GM19468 (cell line): ENCODE data around the gene XIRP2.

Source experiments
- ATAC-seq: cut with Tn5 transposase; IDR thresholded peaks from one replicate; pipeline ENCODE4 v1.9.1; 2021; ENCODE audit warnings: mild to moderate bottlenecking, moderate library complexity, moderate number of reproducible peaks; ENCODE audit not compliant: unreplicated experiment; ENCODE audit errors: extremely low read depth

The XIRP2 gene

DNA sequence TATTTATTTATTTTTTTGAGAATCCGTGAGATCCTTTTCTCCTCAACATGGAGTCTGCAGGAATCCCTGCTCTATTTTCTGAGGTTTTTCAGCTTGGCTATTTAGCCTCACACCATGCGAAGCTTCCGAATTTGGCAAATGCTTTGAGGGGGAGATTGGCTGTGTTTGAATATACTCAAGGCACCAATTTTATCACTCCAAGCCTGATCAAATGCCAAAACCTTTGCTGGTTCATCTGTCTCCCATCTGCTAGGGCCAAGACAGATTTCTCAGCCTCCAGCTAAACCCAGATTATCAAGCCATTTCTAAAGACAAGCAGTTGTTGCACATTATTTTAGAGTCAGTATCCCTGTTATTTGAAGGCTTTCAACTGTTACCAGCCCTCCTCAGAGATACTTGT is 295.7 kb downstream of the XIRP2 start:
- ATAC-seq = no peak

GRCh38 chr2:167186465-167186864 is 298.2 kb downstream of the XIRP2 start:
- no peak for ATAC-seq

DNA sequence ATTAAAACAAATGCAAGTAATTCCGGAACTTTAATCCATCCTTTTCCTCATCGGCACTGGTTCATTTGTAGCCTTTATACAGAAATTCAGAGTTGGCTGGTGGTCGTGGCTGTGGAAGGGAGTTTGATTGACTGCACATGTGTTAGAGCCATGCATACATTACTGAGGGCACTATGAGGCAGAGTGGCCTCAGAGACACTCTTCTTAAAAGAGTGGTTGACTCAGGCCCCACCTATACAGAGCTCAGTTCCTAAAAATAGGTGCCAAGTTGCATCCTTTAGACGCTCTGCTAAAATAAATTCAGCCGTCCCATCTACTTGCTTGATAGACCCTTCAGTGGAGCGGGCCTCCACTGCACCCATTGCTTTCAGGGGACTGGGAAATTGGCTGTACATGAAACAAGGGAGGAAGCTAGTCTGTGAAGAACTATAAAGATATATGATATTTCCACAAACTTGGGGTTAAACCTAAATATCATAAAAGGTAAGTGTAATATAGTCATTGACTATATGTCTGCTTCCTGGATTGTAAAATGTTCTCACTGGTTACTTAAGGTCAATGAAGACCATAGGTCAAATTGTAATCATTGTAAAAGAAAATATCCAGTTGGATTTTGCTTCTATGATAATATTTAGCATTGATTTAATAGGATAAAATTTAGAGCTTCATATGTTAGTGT is 298.9 kb downstream of the XIRP2 start:
- ATAC-seq = no peak

GRCh38 chr2:167187978-167188967 is 300.0 kb downstream of the XIRP2 start:
- ATAC-seq = no peak

GRCh38 chr2:167190053-167190452 is 301.8 kb downstream of the XIRP2 start:
- no peak for ATAC-seq

DNA sequence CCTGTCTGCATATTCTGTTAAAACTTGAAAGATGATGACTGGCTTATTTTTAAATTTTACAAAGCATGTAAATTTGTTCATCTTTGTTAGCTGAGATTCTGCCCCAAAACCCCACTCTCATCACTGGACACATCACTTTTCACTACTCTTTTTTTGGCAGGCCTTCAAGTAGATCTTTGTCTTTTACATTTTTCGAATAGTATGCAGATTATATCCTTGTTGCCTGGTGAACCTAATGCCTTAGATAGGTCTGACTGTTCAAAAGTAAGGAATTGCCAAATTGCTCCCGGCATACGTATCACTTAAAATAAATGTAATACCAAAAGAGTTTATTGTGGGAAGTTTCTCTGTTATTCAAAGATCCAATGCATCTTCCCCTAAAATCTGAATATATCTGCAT is 303.3 kb downstream of the XIRP2 start:
- no peak for ATAC-seq

DNA sequence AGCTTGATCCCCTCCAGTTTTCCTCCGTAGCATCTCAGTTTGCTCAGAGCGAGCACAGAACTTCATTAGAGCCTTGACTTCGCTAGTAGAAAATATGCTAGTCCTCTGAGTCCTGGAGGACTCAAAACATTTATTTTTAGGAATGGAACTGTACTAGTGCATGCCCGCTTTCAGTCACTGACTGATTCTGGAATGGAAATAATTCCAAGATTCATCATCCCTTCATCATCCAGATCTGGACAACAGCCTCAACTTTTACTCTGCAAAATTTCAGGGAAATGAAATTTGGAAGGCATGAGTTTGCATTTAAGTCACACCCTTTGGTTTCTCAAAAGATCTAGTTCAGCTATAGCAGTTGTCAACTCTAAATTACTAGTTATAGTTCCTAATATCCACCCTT is 304.6 kb downstream of the XIRP2 start:
- ATAC-seq = no peak

GRCh38 chr2:167196461-167197252 is 308.4 kb downstream of the XIRP2 start:
- ATAC-seq = no peak

GRCh38 chr2:167198009-167198408 is 309.7 kb downstream of the XIRP2 start:
- ATAC-seq = no peak

DNA sequence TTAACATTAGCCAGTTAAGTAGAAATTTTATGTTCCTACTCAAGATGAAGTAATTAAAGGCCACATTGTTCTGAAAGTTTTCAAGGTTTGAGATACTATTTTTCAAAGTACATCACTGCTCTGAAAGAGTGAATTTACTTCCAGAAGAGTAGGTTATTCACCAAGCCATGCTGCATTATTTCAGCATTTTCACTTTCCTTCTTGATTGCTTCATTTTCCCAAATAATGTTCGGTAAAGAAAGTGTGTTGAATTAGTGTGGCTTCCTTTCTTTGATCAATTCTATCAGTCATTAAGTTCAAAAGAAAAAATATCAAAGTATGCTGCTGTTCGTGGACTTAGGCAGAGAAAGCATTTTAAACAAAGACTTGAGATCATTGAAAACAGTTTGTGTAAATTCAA is 310.3 kb downstream of the XIRP2 start:
- ATAC-seq = no peak

- ATAC-seq = no peak
These were observed 311.7 kb downstream of the XIRP2 start for GRCh38 chr2:167200019-167200418.

GRCh38 chr2:167209784-167210183 is 321.5 kb downstream of the XIRP2 start:
- no peak for ATAC-seq

DNA sequence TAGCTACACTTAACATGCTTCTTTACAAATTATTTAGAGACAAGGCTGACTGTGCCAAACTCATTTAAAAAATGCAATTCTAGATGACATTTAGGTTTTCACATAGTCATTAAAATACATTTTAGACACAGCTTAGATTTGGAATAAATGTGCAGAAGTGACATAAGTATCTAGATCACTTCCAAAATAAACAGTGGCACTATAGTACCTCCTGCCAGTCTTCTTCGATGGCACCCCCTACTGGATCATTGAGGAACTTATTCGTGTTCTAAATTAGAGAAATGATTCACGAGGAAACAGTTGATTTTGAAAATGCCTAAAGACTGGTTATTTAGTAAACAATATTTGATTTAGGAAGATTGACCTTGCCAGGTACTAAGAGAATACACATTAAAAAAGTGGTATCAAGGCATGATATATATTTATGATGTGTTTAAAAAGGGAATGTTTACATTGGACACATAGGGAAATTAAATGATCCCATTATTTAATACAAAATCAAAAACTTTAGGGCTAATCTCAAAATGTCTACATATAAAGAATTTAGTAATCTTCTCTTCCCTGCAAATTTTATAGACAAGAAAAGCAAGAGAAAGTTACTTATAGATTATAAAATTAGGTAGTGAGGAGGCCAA is 323.9 kb downstream of the XIRP2 start:
- ATAC-seq = peak; percentile 72

- no peak for ATAC-seq
These were observed 327.3 kb downstream of the XIRP2 start for GRCh38 chr2:167215595-167215994.

DNA sequence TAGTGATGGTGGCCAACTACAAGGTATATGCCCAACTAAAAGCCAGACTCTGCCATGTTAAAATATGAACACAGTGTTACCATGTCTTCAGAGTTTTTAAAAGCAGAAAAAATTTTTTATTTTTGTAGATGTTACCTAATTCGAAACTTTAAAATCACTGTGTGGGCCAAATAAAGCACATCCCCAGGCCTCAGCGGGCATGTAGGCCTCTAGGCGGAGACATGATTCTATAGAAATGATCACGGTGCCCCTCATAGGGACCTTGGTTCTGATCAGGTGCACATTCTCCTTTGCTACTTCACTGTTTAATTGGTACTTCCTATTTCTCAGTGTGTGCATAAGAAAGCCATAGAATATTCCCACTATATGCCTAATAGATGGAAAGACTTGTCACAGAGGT is 349.2 kb downstream of the XIRP2 start:
- ATAC-seq = no peak

GRCh38 chr2:167240671-167241070 is 352.4 kb downstream of the XIRP2 start:
- ATAC-seq = no peak

- ATAC-seq = no peak
These were observed 360.9 kb downstream of the XIRP2 start for GRCh38 chr2:167249197-167249596.

DNA sequence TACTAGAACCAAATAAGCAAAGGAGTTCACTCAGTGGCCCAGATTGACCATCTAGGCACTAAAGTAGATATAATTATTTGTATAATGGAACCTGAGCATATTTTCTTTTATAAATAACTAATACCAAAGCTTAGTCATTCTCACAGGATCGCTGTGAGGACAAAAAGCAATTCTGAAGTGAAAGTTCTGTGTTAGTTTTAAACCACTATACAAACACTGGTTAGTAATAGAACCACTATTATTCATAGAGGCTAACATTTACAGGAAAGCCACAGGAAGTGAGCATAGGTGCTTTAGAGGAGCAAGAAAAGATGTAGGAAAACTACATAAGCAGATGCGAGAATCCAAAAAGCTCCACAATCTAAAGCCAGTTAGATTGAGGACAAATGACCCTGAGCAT is 364.7 kb downstream of the XIRP2 start:
- no peak for ATAC-seq

GRCh38 chr2:167254721-167255120 is 366.4 kb downstream of the XIRP2 start:
- ATAC-seq = no peak

DNA sequence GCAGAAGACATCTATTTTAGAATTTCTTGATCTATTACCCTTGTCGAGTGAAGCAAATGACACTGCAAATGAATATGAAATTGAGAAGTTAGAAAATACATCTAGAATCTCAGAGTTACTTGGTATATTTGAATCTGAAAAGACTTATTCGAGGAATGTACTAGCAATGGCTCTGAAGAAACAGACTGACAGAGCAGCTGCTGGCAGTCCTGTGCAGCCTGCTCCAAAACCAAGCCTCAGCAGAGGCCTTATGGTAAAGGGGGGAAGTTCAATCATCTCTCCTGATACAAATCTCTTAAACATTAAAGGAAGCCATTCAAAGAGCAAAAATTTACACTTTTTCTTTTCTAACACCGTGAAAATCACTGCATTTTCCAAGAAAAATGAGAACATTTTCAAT is 370.4 kb downstream of the XIRP2 start:
- ATAC-seq = no peak
